GM12875 (cell line): Measurements from ENCODE around the gene ZNF827.

Source experiments
- H3K4me3 ChIP-seq: one replicate; pipeline ENCODE4 v1.5.1; 2011; ENCODE audit warnings: low read depth, low read length, control low read depth
- TF ChIP-seq, protein P1 (sequence below): IDR thresholded peaks from 2 replicates; pipeline ENCODE4 v1.5.1; 2011; ENCODE audit warnings: low read depth, mild to moderate bottlenecking, control low read depth, inconsistent platforms, low read length, moderate library complexity, borderline replicate concordance; ENCODE audit not compliant: insufficient read depth

ZNF827 gene

GRCh38 chr4:145723336-145723735 is 215.3 kb downstream of the ZNF827 start:
- H3K4me3 ChIP-seq = no peak overlapping the region
- TF ChIP-seq, protein P1, sequence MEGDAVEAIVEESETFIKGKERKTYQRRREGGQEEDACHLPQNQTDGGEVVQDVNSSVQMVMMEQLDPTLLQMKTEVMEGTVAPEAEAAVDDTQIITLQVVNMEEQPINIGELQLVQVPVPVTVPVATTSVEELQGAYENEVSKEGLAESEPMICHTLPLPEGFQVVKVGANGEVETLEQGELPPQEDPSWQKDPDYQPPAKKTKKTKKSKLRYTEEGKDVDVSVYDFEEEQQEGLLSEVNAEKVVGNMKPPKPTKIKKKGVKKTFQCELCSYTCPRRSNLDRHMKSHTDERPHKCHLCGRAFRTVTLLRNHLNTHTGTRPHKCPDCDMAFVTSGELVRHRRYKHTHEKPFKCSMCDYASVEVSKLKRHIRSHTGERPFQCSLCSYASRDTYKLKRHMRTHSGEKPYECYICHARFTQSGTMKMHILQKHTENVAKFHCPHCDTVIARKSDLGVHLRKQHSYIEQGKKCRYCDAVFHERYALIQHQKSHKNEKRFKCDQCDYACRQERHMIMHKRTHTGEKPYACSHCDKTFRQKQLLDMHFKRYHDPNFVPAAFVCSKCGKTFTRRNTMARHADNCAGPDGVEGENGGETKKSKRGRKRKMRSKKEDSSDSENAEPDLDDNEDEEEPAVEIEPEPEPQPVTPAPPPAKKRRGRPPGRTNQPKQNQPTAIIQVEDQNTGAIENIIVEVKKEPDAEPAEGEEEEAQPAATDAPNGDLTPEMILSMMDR = no peak

DNA sequence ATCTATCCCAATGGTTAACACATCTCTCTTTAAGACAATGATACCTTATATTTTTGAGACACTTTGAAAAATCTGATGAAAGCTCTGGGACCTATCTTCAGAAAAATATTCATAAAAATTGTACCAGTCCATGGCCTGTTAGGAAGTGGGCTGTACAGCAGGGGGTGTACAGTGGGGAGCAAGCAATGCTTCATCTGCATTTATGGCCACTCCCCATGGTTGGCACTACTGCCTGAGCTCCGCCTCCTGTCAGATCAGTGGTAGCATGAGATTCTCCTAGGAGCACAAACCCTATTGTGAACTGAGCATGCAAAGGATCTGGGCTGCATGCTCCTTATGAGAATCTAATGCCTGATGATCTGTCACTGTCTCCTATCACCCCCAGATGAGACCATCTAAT is 216.1 kb downstream of the ZNF827 start:
- no peak overlapping the region for H3K4me3 ChIP-seq
- TF ChIP-seq, protein P1 = no peak

GRCh38 chr4:145720656-145721055 is 218.0 kb downstream of the ZNF827 start:
- H3K4me3 ChIP-seq = no peak overlapping the region
- TF ChIP-seq, protein P1 = no peak

GRCh38 chr4:145719752-145720624 is 218.6 kb downstream of the ZNF827 start:
- TF ChIP-seq, protein P1 = no peak

DNA sequence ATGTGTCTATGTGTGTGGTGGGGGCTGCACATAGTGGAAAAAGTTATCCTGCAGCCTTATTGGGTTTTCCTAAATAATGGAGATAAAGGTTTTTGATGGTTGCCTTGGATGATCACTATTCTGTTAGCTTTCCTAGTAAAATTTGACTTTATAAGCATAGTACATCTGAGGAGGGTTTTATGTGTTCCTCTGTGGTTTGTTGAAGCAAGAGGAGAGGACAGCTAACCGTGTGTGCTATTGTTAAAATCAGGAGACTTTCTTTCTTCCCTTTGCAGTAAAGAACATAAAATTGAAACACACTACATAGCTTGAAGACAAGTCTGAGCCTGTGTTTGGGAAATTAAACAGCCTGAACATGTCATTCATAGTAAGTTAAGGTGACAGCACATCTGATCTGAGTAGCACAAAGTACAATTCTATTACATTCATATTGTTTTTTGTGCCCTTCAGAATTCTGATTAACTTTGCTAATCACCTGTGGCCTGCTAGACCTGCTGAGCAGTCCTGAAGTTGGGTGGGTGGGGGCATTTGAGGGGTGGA is 221.9 kb downstream of the ZNF827 start:
- TF ChIP-seq, protein P1 = no peak
- no peak overlapping the region for H3K4me3 ChIP-seq

More at GRCh38 chr4:145719752-145720624, 218.6 kb downstream of the ZNF827 start:
- no peak overlapping the region for H3K4me3 ChIP-seq

DNA sequence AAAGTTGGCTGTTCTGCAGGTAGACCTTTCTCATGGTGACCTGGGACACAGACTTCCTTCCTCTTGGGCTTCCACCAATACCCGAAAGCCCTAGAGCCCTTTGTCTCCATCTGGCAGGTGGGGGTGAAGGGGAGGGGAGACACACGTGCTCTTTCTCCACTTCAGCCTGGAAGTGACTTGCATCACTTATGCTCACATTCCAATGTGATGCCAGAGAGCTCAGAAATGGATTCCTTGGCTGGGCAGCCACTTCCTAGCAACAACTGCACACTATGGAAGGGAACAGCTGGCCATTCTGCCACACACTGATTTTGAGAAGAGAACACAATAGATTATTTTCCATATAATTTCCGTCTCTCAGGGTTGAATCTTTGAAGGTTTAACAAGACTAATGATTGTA is 222.4 kb downstream of the ZNF827 start:
- TF ChIP-seq, protein P1 = no peak
- H3K4me3 ChIP-seq = no peak overlapping the region

DNA sequence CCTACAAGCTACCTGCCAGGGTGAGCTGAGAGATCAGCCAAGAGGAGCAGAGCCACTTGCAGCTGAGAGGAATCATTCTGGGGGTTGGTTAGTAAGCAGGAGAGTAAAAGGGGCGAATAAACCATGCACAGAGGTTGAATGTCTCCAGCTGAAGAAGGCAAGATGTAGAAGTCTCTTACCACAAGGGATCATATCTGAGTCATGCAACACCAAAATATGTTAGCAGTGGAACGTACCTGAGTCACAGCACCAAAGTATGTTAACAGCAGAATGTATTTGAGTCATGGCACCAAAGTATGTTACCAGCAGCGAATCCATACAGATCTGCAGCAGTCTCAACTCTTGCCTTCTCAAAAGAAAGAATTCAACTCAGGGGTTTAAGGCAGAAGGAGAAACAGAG is 228.8 kb downstream of the ZNF827 start:
- TF ChIP-seq, protein P1 = no peak
- no peak overlapping the region for H3K4me3 ChIP-seq
